ENCODE data around the gene KRTAP10-7.

GRCh38 chr21:44647222-44647552, 46.8 kb downstream of the KRTAP10-7 start:
- no peak for TF ChIP-seq CTCF (conservative IDR thresholded peaks at IDR 0.05; ENCODE audit: low read length)
- no peak for TF ChIP-seq EZH2phosphoT487 (IDR thresholded peaks at IDR 0.05; ENCODE audit: borderline replicate concordance, low read depth, low read length)
